Duodenal mucosa (tissue), 2 donors: Measurements from ENCODE around the gene MAPK8IP1.

ENCODE experiments used
- H3K27ac ChIP-seq: one replicate; pipeline ENCODE4 v1.7.0; 2013; ENCODE audit warnings: low read depth, low read length
- H3K27me3 ChIP-seq, 2 donors: one replicate each; pipeline ENCODE4 v1.7.0; 2013; ENCODE audit warnings: low read length in 2 of 2, control low read depth in 1 of 2; ENCODE audit not compliant: insufficient read depth in 2 of 2, control insufficient read depth in 1 of 2
- H3K36me3 ChIP-seq, 2 donors: one replicate each; pipeline ENCODE4 v1.7.0; 2013; ENCODE audit warnings: low read length in 2 of 2, control low read depth in 1 of 2; ENCODE audit not compliant: insufficient read depth in 2 of 2, control insufficient read depth in 1 of 2
- H3K4me1 ChIP-seq, 2 donors: one replicate each; pipeline ENCODE4 v1.7.0; 2013; ENCODE audit warnings: low read length in 2 of 2, control low read depth in 1 of 2; ENCODE audit not compliant: insufficient read depth in 2 of 2, control insufficient read depth in 1 of 2
- H3K4me3 ChIP-seq, 2 donors: one replicate each; pipeline ENCODE4 v1.7.0; 2013; ENCODE audit warnings: low read length in 2 of 2, low read depth in 1 of 2
- H3K9ac ChIP-seq, 2 donors: one replicate each; pipeline ENCODE4 v1.7.0; 2013; ENCODE audit warnings: low read length in 2 of 2, low read depth in 1 of 2
- H3K9me3 ChIP-seq, 2 donors: one replicate each; pipeline ENCODE4 v1.7.0; 2013; ENCODE audit warnings: low read length in 2 of 2, control low read depth in 1 of 2; ENCODE audit not compliant: control insufficient read depth in 1 of 2

MAPK8IP1 gene

GRCh38 chr11:45932217-45932616 lies 46.8 kb downstream of the MAPK8IP1 start:
- no peak overlapping the region for H3K9ac ChIP-seq
- peaks cover 18 to 44% of the 10 kb centered on the region in 2 donors for H3K36me3 ChIP-seq
- H3K9me3 ChIP-seq, result no peaks in the 10 kb centered on the region
- H3K27ac ChIP-seq, result no peak overlapping the region
- H3K4me1 ChIP-seq, result peaks cover 12 to 14% of the 10 kb centered on the region in 2 donors
- no peaks in the 10 kb centered on the region for H3K27me3 ChIP-seq
- H3K4me3 ChIP-seq, result no peak overlapping the region

GRCh38 chr11:45933131-45933831 lies 47.8 kb downstream of the MAPK8IP1 start:
- H3K9ac ChIP-seq, result no peak overlapping the region
- no peaks in the 10 kb centered on the region for H3K27me3 ChIP-seq
- H3K27ac ChIP-seq, result no peak overlapping the region
- no peaks in the 10 kb centered on the region for H3K9me3 ChIP-seq
- no peak overlapping the region for H3K4me3 ChIP-seq
- peaks cover 12 to 14% of the 10 kb centered on the region in 2 donors for H3K4me1 ChIP-seq
- H3K36me3 ChIP-seq, result peaks cover 21 to 44% of the 10 kb centered on the region in 2 donors

GRCh38 chr11:45933846-45934579 lies 48.6 kb downstream of the MAPK8IP1 start:
- no peak overlapping the region for H3K4me3 ChIP-seq
- H3K9me3 ChIP-seq, result no peaks in the 10 kb centered on the region
- no peak overlapping the region for H3K9ac ChIP-seq
- H3K27ac ChIP-seq, result no peak overlapping the region
- no peaks in the 10 kb centered on the region for H3K27me3 ChIP-seq
- peaks cover 21 to 44% of the 10 kb centered on the region in 2 donors for H3K36me3 ChIP-seq
- peaks cover 12 to 14% of the 10 kb centered on the region in 2 donors for H3K4me1 ChIP-seq

- Histone ChIP-seq H3K4me1 (peaks cover 8 to 9% of the 10 kb centered on the region in 2 donors), H3K27ac (no peak overlapping the region), H3K9me3 (no peaks in the 10 kb centered on the region), H3K27me3 (no peaks in the 10 kb centered on the region), H3K9ac (no peak overlapping the region), H3K4me3 (no peak overlapping the region), H3K36me3 (peaks cover 21 to 44% of the 10 kb centered on the region in 2 donors)
Measured at GRCh38 chr11:45934580-45935318, 49.3 kb downstream of the MAPK8IP1 start.

GRCh38 chr11:45935349-45936064 lies 50.1 kb downstream of the MAPK8IP1 start:
- no peak overlapping the region for H3K9ac ChIP-seq
- H3K4me3 ChIP-seq, result no peak overlapping the region
- H3K9me3 ChIP-seq, result no peaks in the 10 kb centered on the region
- H3K27ac ChIP-seq, result no peak overlapping the region
- no peaks in the 10 kb centered on the region for H3K27me3 ChIP-seq
- peaks cover under 1 to 2% of the 10 kb centered on the region in 2 donors for H3K4me1 ChIP-seq
- H3K36me3 ChIP-seq, result peaks cover 21 to 44% of the 10 kb centered on the region in 2 donors

GRCh38 chr11:45936511-45937054 lies 51.1 kb downstream of the MAPK8IP1 start:
- Histone ChIP-seq H3K9ac (no peak overlapping the region), H3K4me3 (no peak overlapping the region), H3K27ac (no peak overlapping the region), H3K4me1 (no peaks in the 10 kb centered on the region), H3K36me3 (peaks cover 21 to 47% of the 10 kb centered on the region in 2 donors), H3K27me3 (no peaks in the 10 kb centered on the region), H3K9me3 (no peaks in the 10 kb centered on the region)

GRCh38 chr11:45937916-45938315 lies 52.5 kb downstream of the MAPK8IP1 start:
- no peak overlapping the region for H3K4me3 ChIP-seq
- H3K36me3 ChIP-seq, result peaks cover 21 to 38% of the 10 kb centered on the region in 2 donors
- no peaks in the 10 kb centered on the region for H3K27me3 ChIP-seq
- H3K9me3 ChIP-seq, result no peaks in the 10 kb centered on the region
- no peak overlapping the region for H3K9ac ChIP-seq
- no peak overlapping the region for H3K27ac ChIP-seq
- H3K4me1 ChIP-seq, result no peaks in the 10 kb centered on the region

- H3K9ac ChIP-seq, result no peak overlapping the region
- peaks cover 9 to 24% of the 10 kb centered on the region in 2 donors for H3K36me3 ChIP-seq
- no peaks in the 10 kb centered on the region for H3K27me3 ChIP-seq
- H3K9me3 ChIP-seq, result no peaks in the 10 kb centered on the region
- H3K4me1 ChIP-seq, result no peaks in the 10 kb centered on the region
- no peak overlapping the region for H3K27ac ChIP-seq
- H3K4me3 ChIP-seq, result no peak overlapping the region
Measured at GRCh38 chr11:45939836-45940235, 54.4 kb downstream of the MAPK8IP1 start.

GRCh38 chr11:45941285-45941684 lies 55.8 kb downstream of the MAPK8IP1 start:
- no peak overlapping the region for H3K27ac ChIP-seq
- H3K4me3 ChIP-seq, result no peak overlapping the region
- H3K36me3 ChIP-seq, result peaks cover 3 to 23% of the 10 kb centered on the region in 2 donors
- no peak overlapping the region for H3K9ac ChIP-seq
- no peaks in the 10 kb centered on the region for H3K9me3 ChIP-seq
- H3K4me1 ChIP-seq, result no peaks in the 10 kb centered on the region
- no peaks in the 10 kb centered on the region for H3K27me3 ChIP-seq
